Globus pallidus (tissue), 1 donor: ENCODE results near the gene ELOVL7.
"Not testable (repeated sequence)": the region's sequence is repeated elsewhere in the genome, so short reads cannot be mapped to it uniquely, and the experiment has no call there.

Experiments used
- DNase-seq: peaks from one replicate; pipeline ENCODE4 v3.0.0-alpha.2; 2015; ENCODE audit warnings: low spot score

The ELOVL7 gene

DNA sequence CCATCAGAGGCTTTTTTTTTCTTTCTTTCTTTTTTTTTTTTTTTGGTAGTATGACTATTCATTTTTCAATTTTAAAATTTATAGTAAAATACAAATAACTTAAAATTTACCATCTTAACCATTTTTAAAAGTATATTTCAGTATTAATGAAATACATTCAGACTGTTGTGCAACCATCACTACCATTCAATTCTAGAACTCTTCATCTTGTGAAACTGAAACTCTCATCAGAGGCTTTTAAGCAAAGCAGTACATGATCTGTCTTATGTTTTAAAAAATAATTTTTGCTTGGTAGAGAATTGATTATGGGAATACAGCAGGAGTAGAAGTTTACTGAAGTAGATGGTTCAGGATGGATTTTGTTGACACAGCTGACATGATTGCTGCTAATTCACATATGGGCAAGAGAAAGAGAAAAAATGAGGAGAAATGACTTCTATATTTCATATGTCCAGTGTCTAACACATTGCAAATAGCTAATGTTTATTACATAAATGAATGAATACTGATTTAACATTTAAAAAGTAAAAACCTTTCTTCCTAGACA, 13.4 kb downstream of the ELOVL7 start:
- no peak for DNase-seq

DNA sequence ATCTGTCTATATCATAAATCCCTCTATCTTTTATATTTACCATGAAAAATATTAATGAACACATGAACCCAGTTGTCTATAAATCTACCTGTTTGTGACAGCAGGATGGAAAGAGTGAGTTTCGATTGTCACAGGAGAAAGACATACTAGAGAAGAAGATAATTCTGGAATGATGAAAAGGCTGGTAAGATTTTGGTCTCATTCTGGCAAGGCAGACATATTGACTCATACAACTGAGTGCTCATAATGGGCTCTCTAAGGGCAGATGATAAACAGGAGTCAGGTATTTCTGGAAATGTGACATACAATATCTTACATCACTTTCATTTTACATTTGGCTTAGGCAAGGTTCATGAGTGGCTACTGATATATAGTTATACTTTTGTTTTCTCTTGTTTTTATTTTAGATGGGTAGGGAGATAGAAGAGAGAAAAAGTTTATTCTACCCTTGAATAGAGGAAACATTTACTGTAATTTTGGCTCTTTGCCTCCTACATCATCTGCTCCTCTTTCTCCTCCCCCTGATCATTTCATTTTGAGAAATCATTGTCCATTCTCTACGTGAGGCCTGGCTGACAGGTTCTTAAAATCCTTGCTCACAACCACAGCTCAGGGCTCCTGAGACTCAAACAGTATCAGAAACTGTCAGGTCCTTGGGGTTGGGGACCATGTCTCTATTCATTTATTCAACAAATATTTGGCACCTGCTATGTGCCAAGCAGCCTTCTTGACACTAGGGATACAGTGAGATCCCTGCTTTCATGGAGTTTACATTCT, 14.4 kb downstream of the ELOVL7 start:
- DNase-seq: no peak

DNA sequence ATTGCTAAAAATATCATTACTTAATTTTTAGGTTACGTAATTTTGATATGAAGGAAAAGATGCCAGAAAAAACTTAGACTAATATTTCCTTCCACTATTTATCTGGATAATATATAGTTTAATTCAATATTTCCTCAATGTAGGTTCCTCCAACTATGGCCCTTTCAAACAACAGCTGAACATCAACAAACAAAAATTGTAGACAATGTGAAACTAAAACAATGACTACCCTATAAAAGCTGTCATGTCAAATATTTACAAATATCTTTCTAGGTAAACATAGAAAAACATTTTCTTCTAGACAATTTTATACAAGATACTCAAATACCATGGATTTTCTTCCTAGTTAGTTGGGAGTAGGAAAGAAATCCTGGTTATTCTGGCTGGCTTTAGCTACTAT, 16.9 kb downstream of the ELOVL7 start:
- DNase-seq: no peak

GRCh38 chr5:60826653-60827052, 17.4 kb downstream of the ELOVL7 start:
- no peak for DNase-seq

DNA sequence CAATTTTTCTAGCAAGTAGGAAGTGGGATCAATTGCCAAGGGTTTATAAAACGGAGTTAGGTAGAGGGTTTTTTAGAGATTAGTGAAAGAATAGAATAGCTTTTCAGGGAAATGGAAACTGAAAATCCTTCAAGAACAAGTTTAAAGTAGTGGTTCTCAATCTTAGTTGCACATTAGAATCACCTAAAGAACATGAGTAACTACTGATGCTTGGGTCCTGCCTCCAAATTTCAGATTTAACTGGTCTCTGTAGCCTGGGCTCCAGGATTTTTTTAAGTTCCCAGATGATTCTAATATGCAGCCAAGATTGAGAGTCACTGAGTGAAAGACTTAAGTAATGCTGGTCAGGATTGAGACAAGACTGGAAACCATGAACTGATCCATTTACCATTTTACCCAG, 20.5 kb downstream of the ELOVL7 start:
- DNase-seq: no peak

- no peak for DNase-seq
Observed at GRCh38 chr5:60822285-60822556, 21.8 kb downstream of the ELOVL7 start.

- no peak for DNase-seq
Observed at GRCh38 chr5:60821488-60822284, 22.4 kb downstream of the ELOVL7 start.

DNA sequence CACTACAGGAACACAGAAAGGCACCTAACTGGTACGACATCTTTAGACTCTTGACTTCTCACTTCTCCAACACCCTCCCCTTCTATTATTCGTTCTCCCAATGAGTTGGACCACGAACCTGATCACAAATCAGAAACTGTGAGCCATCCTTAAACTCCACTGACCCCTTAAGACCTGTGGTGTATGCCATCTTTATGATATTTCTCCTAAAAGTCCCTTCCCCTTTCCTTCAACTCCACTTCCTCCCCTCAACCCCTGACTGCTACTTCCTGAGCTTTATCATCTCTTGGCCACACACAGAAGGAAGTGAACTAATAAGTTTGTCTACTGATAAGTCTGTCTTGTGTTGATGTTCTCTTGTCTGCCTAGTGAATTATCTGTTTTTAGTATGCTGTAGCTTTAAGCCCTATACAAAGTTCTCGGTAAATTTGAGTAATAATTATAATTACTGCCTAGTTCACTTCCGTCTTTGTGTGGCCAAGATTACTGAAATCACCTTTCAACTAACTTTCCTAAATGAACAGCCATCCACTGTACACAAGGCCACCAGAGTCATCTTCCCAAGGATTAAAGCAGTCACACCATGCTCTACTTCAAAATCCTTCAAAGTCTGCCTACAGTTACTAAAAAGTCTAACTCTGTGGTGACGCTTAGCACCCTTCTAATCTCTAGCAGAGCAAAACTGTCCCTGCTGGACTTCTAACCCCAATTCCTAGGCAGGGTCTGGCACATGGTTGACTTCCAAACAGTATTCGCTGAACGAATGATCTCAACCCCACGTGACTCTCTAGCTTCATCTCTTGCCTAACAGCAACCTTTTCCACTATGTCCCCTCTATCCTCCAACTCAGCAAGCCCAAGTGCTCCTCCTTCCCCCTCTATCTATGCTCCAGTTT, 23.2 kb downstream of the ELOVL7 start:
- no peak for DNase-seq

DNA sequence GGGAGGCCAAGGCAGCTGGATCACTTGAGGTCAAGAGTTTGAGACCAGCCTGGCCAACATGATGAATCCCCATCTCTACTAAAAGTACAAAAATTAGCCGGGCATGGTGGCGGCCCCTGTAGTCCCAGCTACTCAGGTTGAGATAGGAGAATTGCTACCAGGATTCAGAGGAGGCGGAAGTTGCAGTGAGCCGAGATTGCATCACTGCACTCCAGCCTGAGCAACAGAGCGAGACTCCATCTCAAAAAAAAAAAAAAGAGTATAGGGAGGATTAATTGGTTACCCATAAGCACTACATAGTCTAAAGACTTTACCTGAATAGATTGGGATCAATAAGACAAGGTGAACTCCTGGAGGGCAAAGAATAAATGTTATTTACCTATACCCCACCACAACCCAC, 27.9 kb downstream of the ELOVL7 start:
- not testable (repeated sequence) for DNase-seq

GRCh38 chr5:60814498-60814897, 29.6 kb downstream of the ELOVL7 start:
- DNase-seq: no peak

GRCh38 chr5:60812426-60812825, 31.6 kb downstream of the ELOVL7 start:
- DNase-seq: no peak

GRCh38 chr5:60811105-60811504, 33.0 kb downstream of the ELOVL7 start:
- no peak for DNase-seq

GRCh38 chr5:60810438-60811085, 33.5 kb downstream of the ELOVL7 start:
- DNase-seq: no peak

DNA sequence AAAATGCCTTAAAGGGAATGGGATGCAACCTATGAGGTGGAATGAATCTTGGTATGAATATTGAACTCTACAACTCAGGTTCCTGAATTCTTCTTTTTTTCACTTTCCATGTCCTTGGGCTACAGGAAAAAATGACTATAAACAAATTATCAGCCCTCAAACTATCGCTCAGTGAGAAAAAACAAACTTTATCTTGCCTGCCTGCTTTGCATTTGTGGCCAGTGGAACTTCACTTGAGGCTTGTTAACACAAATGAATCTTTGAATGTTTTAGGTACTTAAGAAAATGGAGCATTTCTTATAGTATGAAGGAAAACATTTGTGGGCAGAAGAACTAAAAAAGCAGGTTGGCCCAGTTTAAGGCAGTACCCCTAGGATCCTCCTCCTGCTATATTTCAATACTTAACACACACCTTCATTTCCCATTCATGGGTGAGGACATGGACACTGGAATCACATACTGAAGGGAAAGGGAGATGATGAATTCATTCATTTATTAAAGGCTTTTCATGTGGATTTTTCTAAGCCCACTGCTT, 34.1 kb downstream of the ELOVL7 start:
- no peak for DNase-seq

DNA sequence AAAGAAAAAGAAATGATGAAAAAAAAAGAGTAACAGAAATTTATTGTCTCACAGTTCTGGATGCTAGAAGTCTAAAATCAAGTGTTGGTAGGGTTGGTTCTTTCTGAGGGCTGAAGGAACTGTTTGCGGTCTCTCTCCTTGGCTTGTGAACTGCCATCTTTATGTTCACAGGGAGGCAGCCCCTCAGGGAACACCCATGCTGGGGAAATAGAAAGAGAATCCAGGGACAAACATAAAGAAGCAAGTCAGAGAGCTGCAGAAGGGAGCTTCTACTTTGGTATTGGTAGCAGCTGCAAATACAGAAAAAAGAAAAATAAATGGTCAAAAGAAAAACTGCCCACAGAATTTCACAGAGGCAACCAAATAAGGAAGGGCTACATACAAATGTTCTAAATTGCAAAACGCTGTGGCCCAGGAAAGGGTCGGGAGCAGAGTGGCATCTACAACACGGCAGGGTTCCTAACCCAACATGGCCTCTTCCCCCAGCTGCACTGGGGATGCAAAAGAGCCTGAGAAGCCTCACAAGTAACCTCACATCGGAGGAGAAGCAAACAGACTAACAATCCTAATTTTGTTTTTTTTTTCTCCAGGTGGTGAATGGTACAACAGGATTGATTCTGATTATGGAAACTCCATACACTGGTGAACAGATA, 37.4 kb downstream of the ELOVL7 start:
- no peak for DNase-seq

DNA sequence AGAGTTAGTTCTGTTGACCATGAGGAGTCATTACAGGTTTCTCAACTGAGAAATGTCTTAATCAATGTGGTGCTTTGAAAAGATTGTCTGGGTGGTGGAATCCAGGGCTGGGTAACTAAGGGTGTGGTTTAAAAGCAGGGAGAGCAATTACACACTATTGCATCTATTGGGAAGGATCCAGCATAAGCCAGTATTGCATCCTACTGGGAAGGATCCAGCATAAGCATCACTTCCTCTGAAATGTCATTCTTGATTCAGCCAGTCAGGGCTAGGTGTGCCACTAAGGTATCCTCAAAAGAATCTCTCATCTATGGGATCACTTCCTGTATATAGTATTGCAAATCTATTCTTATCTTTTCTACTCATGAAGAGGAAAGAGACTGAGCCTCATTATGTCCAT, 38.6 kb downstream of the ELOVL7 start:
- DNase-seq: no peak

- DNase-seq: no peak
Observed at GRCh38 chr5:60803712-60804111, 40.4 kb downstream of the ELOVL7 start.

- no peak for DNase-seq
Observed at GRCh38 chr5:60802986-60803385, 41.1 kb downstream of the ELOVL7 start.

GRCh38 chr5:60802226-60802625, 41.8 kb downstream of the ELOVL7 start:
- DNase-seq: no peak

GRCh38 chr5:60797482-60798153, 46.5 kb downstream of the ELOVL7 start:
- DNase-seq: peak; percentile 7
